HepG2 (cell line): ENCODE measurements around the gene ID3. TPM values are rescaled to one million over a fixed set of nuclear protein-coding genes. Genes with fewer than 3 reads are reported as not detected.
A peak's percentile ranks its signal among the peaks of the same experiment; 100 is the strongest.

ENCODE experiments used
- BATF2 ChIP-seq: sonication (generic); formaldehyde crosslinking; IDR thresholded peaks from 2 replicates; pipeline ENCODE4 v1.8.0; 2022; ENCODE audit warnings: mild to moderate bottlenecking, missing genetic modification reagents, moderate library complexity
- CBX2 ChIP-seq, 2 experiments: fragments of 200-600 bp in 1 of 2; sonication (generic); formaldehyde crosslinking in 1 of 2; IDR thresholded peaks; 2 replicates each; pipeline versions ENCODE4 v1.7.0 to v1.8.1; 2018 to 2022; ENCODE audit warnings: low read depth in 2 of 2, low read length in 1 of 2, mild to moderate bottlenecking in 1 of 2, missing genetic modification reagents in 1 of 2
- GMEB2 ChIP-seq: IDR thresholded peaks from 2 replicates; pipeline ENCODE4 v1.6.1; 2016; ENCODE audit warnings: missing biosample characterization, missing genetic modification reagents, low read depth
- KDM3A ChIP-seq: IDR thresholded peaks from 2 replicates; pipeline ENCODE4 v1.6.1; 2018; ENCODE audit warnings: low read depth, missing compliant biosample characterization
- KDM5A ChIP-seq: fragments of 200-600 bp; sonication (generic); IDR thresholded peaks from 2 replicates; pipeline ENCODE4 v1.7.0; 2018; ENCODE audit warnings: antibody characterized with exemption, mild to moderate bottlenecking, low read length, borderline replicate concordance
- LRRFIP1 ChIP-seq: sonication (generic); formaldehyde crosslinking; conservative IDR thresholded peaks from 2 replicates; pipeline ENCODE4 v1.4.0; 2020; ENCODE audit warnings: missing genetic modification reagents
- NFE2L2 ChIP-seq: fragments of 150-350 bp; IDR thresholded peaks from 2 replicates; pipeline ENCODE4 v1.6.1; 2014; ENCODE audit warnings: low read length
- NRL ChIP-seq: sonication (generic); formaldehyde crosslinking; IDR thresholded peaks from 2 replicates; pipeline ENCODE4 v1.5.0; 2020; ENCODE audit warnings: missing genetic modification reagents, mild to moderate bottlenecking, moderate library complexity, borderline replicate concordance
- RELA ChIP-seq: sonication (generic); formaldehyde crosslinking; IDR thresholded peaks from 2 replicates; pipeline ENCODE4 v1.4.0; 2020; ENCODE audit warnings: missing genetic modification reagents
- TEF ChIP-seq: sonication (generic); formaldehyde crosslinking; IDR thresholded peaks from 2 replicates; pipeline ENCODE4 v1.5.0; 2020; ENCODE audit warnings: missing genetic modification reagents
- WIZ ChIP-seq: sonication (generic); formaldehyde crosslinking; IDR thresholded peaks from 2 replicates; pipeline ENCODE4 v1.5.1; 2020; ENCODE audit warnings: mild to moderate bottlenecking, missing genetic modification reagents
- ZFYVE20 ChIP-seq: sonication (generic); formaldehyde crosslinking; IDR thresholded peaks from 2 replicates; pipeline ENCODE4 v1.8.0; 2023; ENCODE audit warnings: low read depth, mild to moderate bottlenecking, moderate library complexity, missing genetic modification reagents, borderline replicate concordance
- ZMAT3 ChIP-seq: sonication (generic); formaldehyde crosslinking; conservative IDR thresholded peaks from 2 replicates; pipeline ENCODE4 v1.7.0; 2021; ENCODE audit warnings: missing genetic modification reagents
- ZMYM3 ChIP-seq: sonication (generic); formaldehyde crosslinking; IDR thresholded peaks from 2 replicates; pipeline ENCODE4 v1.5.1; 2020; ENCODE audit warnings: mild to moderate bottlenecking, missing genetic modification reagents
- ZMYM4 ChIP-seq: sonication (generic); formaldehyde crosslinking; IDR thresholded peaks from 2 replicates; pipeline ENCODE4 v1.8.1; 2023; ENCODE audit warnings: mild to moderate bottlenecking, missing genetic modification reagents
- ZNF205 ChIP-seq: IDR thresholded peaks from 2 replicates; pipeline ENCODE4 v1.6.1; 2018; ENCODE audit warnings: missing biosample characterization, missing genetic modification reagents
- ZNF501 ChIP-seq: sonication (generic); formaldehyde crosslinking; IDR thresholded peaks from 2 replicates; pipeline ENCODE4 v1.5.1; 2020; ENCODE audit warnings: mild to moderate bottlenecking, moderate library complexity, missing genetic modification reagents
- ZNF512B ChIP-seq: sonication (generic); formaldehyde crosslinking; IDR thresholded peaks from 2 replicates; pipeline ENCODE4 v1.5.1; 2020; ENCODE audit warnings: missing genetic modification reagents, mild to moderate bottlenecking, borderline replicate concordance
- ZNF546 ChIP-seq: sonication (generic); formaldehyde crosslinking; conservative IDR thresholded peaks from 2 replicates; pipeline ENCODE4 v1.8.1; 2023; ENCODE audit warnings: mild to moderate bottlenecking, missing genetic modification reagents
- ZNF781 ChIP-seq: sonication (generic); formaldehyde crosslinking; IDR thresholded peaks from 2 replicates; pipeline ENCODE4 v1.5.1; 2020; ENCODE audit warnings: borderline replicate concordance, mild to moderate bottlenecking, missing genetic modification reagents; ENCODE audit errors: not compliant biosample characterization
- polyA plus RNA-seq, 8 experiments: library from polyadenylated mRNA; depleted of rRNA in 3 of 8; stranded (reverse) in 7 of 8; unstranded in 1 of 8; fragments of >200 nt; fragmentation: Illumina TruSeq in 4 of 8; extraction: Trizol in 4 of 8; gene quantifications; 2 replicates each; pipeline versions ENCODE4 v1.2.1 to v1.2.3, GENCODE V29; 2011 to 2016; ENCODE audit warnings: low read depth in 4 of 8, missing spikeins in 1 of 8, mixed read lengths in 1 of 8; ENCODE audit not compliant: insufficient read depth in 1 of 8
- total RNA-seq, 5 experiments: library from RNA; depleted of rRNA; stranded (reverse); fragments of >200 nt; fragmentation: Illumina TruSeq; extraction: Trizol; gene quantifications; 2 replicates each; pipeline ENCODE4 v1.2.3, GENCODE V29; 2016; ENCODE audit warnings: low read depth in 1 of 5

Gene ID3
- total and polyA plus RNA-seq, 2 of the 13 experiments (the other 11 are each of a cell fraction or from before 2014, with no cell fraction given): 64.8 to 115 TPM

- TF ChIP-seq ZMYM3 (CRISPR knock-in tag) (peak; percentile 93), ZNF512B (no peak), ZNF546 (CRISPR knock-in tag) (no peak), CBX2 (IDR thresholded peaks at IDR 0.05; ENCODE audit: low read depth, low read length) (no peak), CBX2 (CRISPR knock-in tag; IDR thresholded peaks at IDR 0.05; ENCODE audit: low read depth) (no peak), NFE2L2 (no peak), ZMYM4 (CRISPR knock-in tag) (0 out of 2 replicates have a peak, but pooled peaks have one; percentile 45), ZNF501 (CRISPR knock-in tag) (peak; percentile 47; the same call in 1 of the 2 replicates), LRRFIP1 (CRISPR knock-in tag) (no peak), RELA (CRISPR knock-in tag) (no peak), WIZ (CRISPR knock-in tag) (0 out of 2 replicates have a peak, but pooled peaks have one; percentile 43), TEF (CRISPR knock-in tag) (no peak), ZFYVE20 (no peak), KDM5A (peak; percentile 69), BATF2 (0 out of 2 replicates have a peak, but pooled peaks have one; percentile 83), ZNF781 (CRISPR knock-in tag) (no peak), ZNF205 (CRISPR knock-in tag) (no peak), GMEB2 (no peak), NRL (peak; percentile 36; the same call in 1 of the 2 replicates), ZMAT3 (CRISPR knock-in tag) (peak; percentile 83; the same call in 1 of the 2 replicates), KDM3A (CRISPR knock-in tag) (no peak)
Observed at GRCh38 chr1:23530747-23531561, 28.3 kb downstream of the ID3 start, which contains the start of gene E2F2 (continued).
